Neural progenitor cell (in vitro differentiated cells): ENCODE measurements around the gene FHL2. TPM values are rescaled to one million over a fixed set of nuclear protein-coding genes. Genes with fewer than 3 reads are reported as not detected.
A peak's percentile ranks its signal among the peaks of the same experiment; 100 is the strongest.

Source experiments
- DNase-seq: peaks from one replicate; pipeline ENCODE4 v3.0.0-alpha.2; 2016; ENCODE audit warnings: low spot score
- H2AFZ ChIP-seq: fragments of 200-600 bp; sonication (generic); replicated peaks from 2 replicates; pipeline ENCODE4 v1.6.1; 2016; ENCODE audit warnings: antibody characterized with exemption
- H3F3A ChIP-seq: fragments of 200-600 bp; sonication (generic); 2 replicates; pipeline ENCODE4 v1.6.1; 2016; ENCODE audit warnings: antibody characterized with exemption, low read depth
- H3K27ac ChIP-seq: fragments of 200-600 bp; sonication (generic); 2 replicates; pipeline ENCODE4 v1.5.1; 2016; ENCODE audit warnings: mild to moderate bottlenecking
- H3K27me3 ChIP-seq: fragments of 200-600 bp; sonication (generic); 2 replicates; pipeline ENCODE4 v1.6.1; 2016; ENCODE audit warnings: mild to moderate bottlenecking, moderate library complexity
- H3K36me3 ChIP-seq: fragments of 200-600 bp; sonication (generic); 2 replicates; pipeline ENCODE4 v1.5.1; 2016
- H3K4me1 ChIP-seq: fragments of 200-600 bp; sonication (generic); 2 replicates; pipeline ENCODE4 v1.6.1; 2016; ENCODE audit warnings: mixed run types
- H3K4me2 ChIP-seq: fragments of 200-600 bp; sonication (generic); 2 replicates; pipeline ENCODE4 v1.6.1; 2016
- H3K4me3 ChIP-seq: fragments of 200-600 bp; sonication (generic); 2 replicates; pipeline ENCODE4 v1.5.1; 2016
- H3K79me2 ChIP-seq: fragments of 200-600 bp; sonication (generic); 2 replicates; pipeline ENCODE4 v1.6.1; 2016; ENCODE audit warnings: low read depth
- H3K9ac ChIP-seq: fragments of 200-600 bp; sonication (generic); 2 replicates; pipeline ENCODE4 v1.6.1; 2016
- H3K9me3 ChIP-seq: fragments of 200-600 bp; sonication (generic); 2 replicates; pipeline ENCODE4 v1.5.1; 2016; ENCODE audit warnings: low read depth
- H4K20me1 ChIP-seq: fragments of 200-600 bp; sonication (generic); 2 replicates; pipeline ENCODE4 v1.6.1; 2016; ENCODE audit warnings: low read depth
- H3K27ac Mint-ChIP-seq: 3 replicates; pipeline ENCODE4 v1.8.0; 2021; ENCODE audit warnings: mixed read lengths
- H3K27me3 Mint-ChIP-seq: 2 replicates; pipeline ENCODE4 v1.8.0; 2022; ENCODE audit warnings: low read depth, mild to moderate bottlenecking, inconsistent platforms, moderate library complexity, mixed read lengths; ENCODE audit not compliant: insufficient read depth
- H3K36me3 Mint-ChIP-seq: 3 replicates; pipeline ENCODE4 v1.8.0; 2021; ENCODE audit warnings: mixed read lengths
- H3K4me1 Mint-ChIP-seq: 3 replicates; pipeline ENCODE4 v1.8.0; 2021; ENCODE audit warnings: mixed read lengths
- H3K4me3 Mint-ChIP-seq: 3 replicates; pipeline ENCODE4 v1.8.0; 2021; ENCODE audit warnings: mild to moderate bottlenecking, moderate library complexity, mixed read lengths
- H3K9me3 Mint-ChIP-seq: 3 replicates; pipeline ENCODE4 v1.8.0; 2020; ENCODE audit warnings: mixed read lengths
- EZH2 ChIP-seq: fragments of 200-600 bp; sonication (generic); IDR thresholded peaks from 2 replicates; pipeline ENCODE4 v1.6.1; 2017; ENCODE audit warnings: antibody characterized with exemption, mild to moderate bottlenecking, moderate library complexity
- EZH2phosphoT487 ChIP-seq: fragments of 200-600 bp; sonication (generic); IDR thresholded peaks from 2 replicates; pipeline ENCODE4 v1.6.1; 2017; ENCODE audit warnings: antibody characterized with exemption
- total RNA-seq: library from RNA; depleted of rRNA; stranded (reverse); fragments of >200 nt; gene quantifications from 2 replicates; pipeline ENCODE4 v1.2.3, GENCODE V29; 2015; ENCODE audit warnings: low replicate concordance
- TF ChIP-seq, protein P1 (sequence below): fragments of 200-600 bp; sonication (generic); IDR thresholded peaks from 2 replicates; pipeline ENCODE4 v1.5.1; 2017; ENCODE audit warnings: antibody characterized with exemption, mild to moderate bottlenecking

The FHL2 gene
- total RNA-seq, 1 donor from 2014 or later = 17.8 TPM

- Histone ChIP-seq H3K4me2 (no peak overlapping the region), H3K36me3 (no peaks in the 10 kb centered on the region), H3K27me3 (no peaks in the 10 kb centered on the region), H3K79me2 (peaks cover 49% of the 10 kb centered on the region), H3K9me3 (no peaks in the 10 kb centered on the region), H2AFZ (no peak overlapping the region), H4K20me1 (peaks cover 9% of the 10 kb centered on the region), H3F3A (peaks cover 4% of the 10 kb centered on the region), H3K4me1 (peaks cover 7% of the 10 kb centered on the region), H3K27ac (no peak overlapping the region), H3K9ac (no peak overlapping the region), H3K4me3 (no peak overlapping the region)
- Mint-ChIP-seq H3K9me3 (no peaks in the 10 kb centered on the region), H3K27me3 (no peaks in the 10 kb centered on the region), H3K27ac (no peak overlapping the region), H3K4me3 (no peak overlapping the region), H3K36me3 (no peaks in the 10 kb centered on the region), H3K4me1 (peaks cover 28% of the 10 kb centered on the region)
- DNase-seq = peak; percentile 28
- TF ChIP-seq EZH2phosphoT487 = no peak
- TF ChIP-seq, protein P1, sequence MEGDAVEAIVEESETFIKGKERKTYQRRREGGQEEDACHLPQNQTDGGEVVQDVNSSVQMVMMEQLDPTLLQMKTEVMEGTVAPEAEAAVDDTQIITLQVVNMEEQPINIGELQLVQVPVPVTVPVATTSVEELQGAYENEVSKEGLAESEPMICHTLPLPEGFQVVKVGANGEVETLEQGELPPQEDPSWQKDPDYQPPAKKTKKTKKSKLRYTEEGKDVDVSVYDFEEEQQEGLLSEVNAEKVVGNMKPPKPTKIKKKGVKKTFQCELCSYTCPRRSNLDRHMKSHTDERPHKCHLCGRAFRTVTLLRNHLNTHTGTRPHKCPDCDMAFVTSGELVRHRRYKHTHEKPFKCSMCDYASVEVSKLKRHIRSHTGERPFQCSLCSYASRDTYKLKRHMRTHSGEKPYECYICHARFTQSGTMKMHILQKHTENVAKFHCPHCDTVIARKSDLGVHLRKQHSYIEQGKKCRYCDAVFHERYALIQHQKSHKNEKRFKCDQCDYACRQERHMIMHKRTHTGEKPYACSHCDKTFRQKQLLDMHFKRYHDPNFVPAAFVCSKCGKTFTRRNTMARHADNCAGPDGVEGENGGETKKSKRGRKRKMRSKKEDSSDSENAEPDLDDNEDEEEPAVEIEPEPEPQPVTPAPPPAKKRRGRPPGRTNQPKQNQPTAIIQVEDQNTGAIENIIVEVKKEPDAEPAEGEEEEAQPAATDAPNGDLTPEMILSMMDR = no peak
- no peak for TF ChIP-seq EZH2
These were observed 74.1 kb downstream of the FHL2 start for GRCh38 chr2:105324732-105325131.

DNA sequence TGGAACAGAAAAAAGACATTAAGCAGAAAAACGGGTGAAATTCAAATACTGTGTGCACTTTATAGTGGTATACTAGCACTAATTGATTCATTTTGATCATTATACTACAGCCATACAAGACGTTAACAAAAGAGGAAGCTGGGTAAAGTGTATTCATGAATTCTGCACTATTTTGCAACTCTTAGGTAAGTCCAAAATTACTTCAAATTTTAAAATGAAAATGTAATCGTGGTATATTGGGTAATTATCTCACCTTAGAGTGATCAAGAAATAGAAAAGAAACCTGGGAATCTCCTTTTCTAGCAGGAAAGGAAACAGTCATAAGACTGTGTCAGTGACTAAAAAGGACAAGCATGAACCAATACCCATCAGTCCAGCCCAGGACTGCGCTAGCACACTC, 74.8 kb downstream of the FHL2 start:
- DNase-seq = no peak
- no peaks in the 10 kb centered on the region for H3K9me3 ChIP-seq
- H3K4me1 ChIP-seq = peaks cover 7% of the 10 kb centered on the region
- no peaks in the 10 kb centered on the region for H3K36me3 ChIP-seq
- H3K79me2 ChIP-seq = peaks cover 50% of the 10 kb centered on the region
- H3K27me3 Mint-ChIP-seq = no peaks in the 10 kb centered on the region
- peaks cover 27% of the 10 kb centered on the region for H3K4me1 Mint-ChIP-seq
- no peak overlapping the region for H3K9ac ChIP-seq
- no peak overlapping the region for H3K4me3 ChIP-seq
- H3K36me3 Mint-ChIP-seq = no peaks in the 10 kb centered on the region
- H3K27ac Mint-ChIP-seq = no peak overlapping the region
- H3K27ac ChIP-seq = no peak overlapping the region
- H2AFZ ChIP-seq = no peak overlapping the region
- no peak overlapping the region for H3K4me3 Mint-ChIP-seq
- no peaks in the 10 kb centered on the region for H3K9me3 Mint-ChIP-seq
- TF ChIP-seq, protein P1 = no peak
- TF ChIP-seq EZH2phosphoT487 (no peak), EZH2 (no peak)
- no peak overlapping the region for H3K4me2 ChIP-seq
- H4K20me1 ChIP-seq = peaks cover 9% of the 10 kb centered on the region
- no peaks in the 10 kb centered on the region for H3K27me3 ChIP-seq
- peaks cover 4% of the 10 kb centered on the region for H3F3A ChIP-seq

GRCh38 chr2:105323111-105323510, 75.7 kb downstream of the FHL2 start:
- H3K36me3 Mint-ChIP-seq = no peaks in the 10 kb centered on the region
- peaks cover 7% of the 10 kb centered on the region for H3K4me1 ChIP-seq
- no peak overlapping the region for H3K27ac Mint-ChIP-seq
- H3K4me1 Mint-ChIP-seq = peaks cover 18% of the 10 kb centered on the region
- no peak overlapping the region for H3K4me2 ChIP-seq
- no peak overlapping the region for H2AFZ ChIP-seq
- no peak overlapping the region for H3K27ac ChIP-seq
- DNase-seq = no peak
- no peak overlapping the region for H3K9ac ChIP-seq
- H3K4me3 ChIP-seq = no peak overlapping the region
- peaks cover 49% of the 10 kb centered on the region for H3K79me2 ChIP-seq
- no peaks in the 10 kb centered on the region for H3K36me3 ChIP-seq
- no peak overlapping the region for H3K4me3 Mint-ChIP-seq
- no peaks in the 10 kb centered on the region for H3K9me3 Mint-ChIP-seq
- H3F3A ChIP-seq = no peaks in the 10 kb centered on the region
- peaks cover 9% of the 10 kb centered on the region for H4K20me1 ChIP-seq
- H3K9me3 ChIP-seq = no peaks in the 10 kb centered on the region
- no peaks in the 10 kb centered on the region for H3K27me3 Mint-ChIP-seq
- TF ChIP-seq EZH2phosphoT487 (no peak), EZH2 (no peak)
- TF ChIP-seq, protein P1 = no peak
- H3K27me3 ChIP-seq = no peaks in the 10 kb centered on the region
